A549 (cell line): ENCODE results near the gene CRB1. TPM values are rescaled to one million over a fixed set of nuclear protein-coding genes. Genes with fewer than 3 reads are reported as not detected.

Experiments
- ATAC-seq, 2 experiments: fragments of 200-7000 bp in 1 of 2; fragments of >200 bp in 1 of 2; cut with Nextera tagmentation in 1 of 2; cut with Tn5 transposase in 1 of 2; 3 replicates each; pipeline versions ENCODE4 v1.8.0 to v1.9.1; 2018 to 2020; ENCODE audit warnings: mild to moderate bottlenecking in 1 of 2, moderate library complexity in 1 of 2
- CTCF ChIA-PET: fragments of 300-600 bp; sonication (Branson Sonifier 250); formaldehyde crosslinking; extraction: SDS; loops from one replicate; lab custom pipeline; 2021; ENCODE audit warnings: antibody characterized with exemption, inconsistent platforms; lab: Yijun Ruan, JAX
- POLR2A ChIA-PET: fragments of 350-600 bp; formaldehyde crosslinking; extraction: SDS; loops from one replicate; lab custom pipeline; 2021; ENCODE audit warnings: antibody characterized with exemption, inconsistent platforms; lab: Yijun Ruan, JAX
- DNase-seq, 2 experiments: peaks; one replicate each; pipeline versions ENCODE4 v3.0.0 to v3.0.0-alpha.2; 2011 to 2016; ENCODE audit warnings: low read depth in 1 of 2, low spot score in 1 of 2
- FAIRE-seq: peaks from 2 replicates; lab custom pipeline; 2011; peaks lifted over from hg19 to GRCh38; lab: Jason Lieb, UNC
- H3K27ac ChIP-seq, 2 experiments: fragments of >200 bp; sonication (Bioruptor Twin); formaldehyde crosslinking; 3 replicates each; pipeline ENCODE4 v1.5.1; 2016 to 2017
- H3K4me1 ChIP-seq: fragments of >200 bp; sonication (Bioruptor Twin); formaldehyde crosslinking; 3 replicates; pipeline ENCODE4 v1.6.1; 2016
- H3K4me2 ChIP-seq: fragments of >200 bp; sonication (Bioruptor Twin); formaldehyde crosslinking; 3 replicates; pipeline ENCODE4 v1.6.1; 2016
- H3K4me3 ChIP-seq: fragments of >200 bp; sonication (Bioruptor Twin); formaldehyde crosslinking; 3 replicates; pipeline ENCODE4 v1.5.1; 2016
- H3K9me3 ChIP-seq: fragments of >200 bp; sonication (Bioruptor Twin); formaldehyde crosslinking; 3 replicates; pipeline ENCODE4 v1.6.1; 2016
- CBX2 ChIP-seq: fragments of 200-600 bp; sonication (generic); IDR thresholded peaks from 2 replicates; pipeline ENCODE4 v1.6.1; 2016; ENCODE audit warnings: low read depth, mild to moderate bottlenecking, borderline replicate concordance
- CEBPB ChIP-seq, 2 experiments: fragments of >200 bp in 1 of 2; sonication (Bioruptor Twin) in 1 of 2; formaldehyde crosslinking in 1 of 2; IDR thresholded peaks; 2 replicates each; pipeline ENCODE4 v1.6.1; 2012 to 2016
- CHD2 ChIP-seq: fragments of 150-350 bp; IDR thresholded peaks from 2 replicates; pipeline ENCODE4 v1.6.1; 2014; ENCODE audit warnings: low read length; ENCODE audit not compliant: partially characterized antibody
- EHMT2 ChIP-seq: fragments of 200-600 bp; sonication (generic); IDR thresholded peaks from 2 replicates; pipeline ENCODE4 v1.6.1; 2016; ENCODE audit warnings: antibody characterized with exemption, low read depth, mild to moderate bottlenecking, moderate library complexity
- FOSB ChIP-seq: fragments of 250-450 bp; sonication (Bioruptor Pico); IDR thresholded peaks from 2 replicates; pipeline ENCODE4 v1.5.0; 2020; ENCODE audit warnings: mild to moderate bottlenecking, moderate library complexity
- FOSL2 ChIP-seq, 2 experiments: fragments of 450-650 bp in 1 of 2; fragments of >200 bp in 1 of 2; sonication (Bioruptor Twin) in 1 of 2; formaldehyde crosslinking; IDR thresholded peaks; 2 replicates each; pipeline versions ENCODE4 v1.5.0 to v1.6.1; 2016 to 2020; ENCODE audit warnings: mild to moderate bottlenecking in 1 of 2, moderate library complexity in 1 of 2
- GATA3 ChIP-seq: IDR thresholded peaks from 2 replicates; pipeline ENCODE4 v1.6.1; 2012; ENCODE audit warnings: borderline replicate concordance
- HDAC2 ChIP-seq: fragments of 200-600 bp; sonication (generic); IDR thresholded peaks from 2 replicates; pipeline ENCODE4 v1.6.1; 2016
- HEYL ChIP-seq: fragments of 250-450 bp; sonication (Bioruptor Pico); IDR thresholded peaks from 2 replicates; pipeline ENCODE4 v1.8.0; 2021; ENCODE audit warnings: mild to moderate bottlenecking, moderate library complexity
- HOXA7 ChIP-seq: fragments of 250-450 bp; sonication (Bioruptor Pico); IDR thresholded peaks from 2 replicates; pipeline ENCODE4 v1.5.0; 2020; ENCODE audit warnings: mild to moderate bottlenecking, moderate library complexity
- HOXB5 ChIP-seq: fragments of 250-450 bp; sonication (Bioruptor Pico); IDR thresholded peaks from 2 replicates; pipeline ENCODE4 v1.5.0; 2020; ENCODE audit warnings: mild to moderate bottlenecking, moderate library complexity
- JUNB ChIP-seq: fragments of >200 bp; sonication (Bioruptor Twin); formaldehyde crosslinking; IDR thresholded peaks from 2 replicates; pipeline ENCODE4 v1.6.1; 2016
- KDM5A ChIP-seq: fragments of 200-600 bp; sonication (generic); IDR thresholded peaks from 2 replicates; pipeline ENCODE4 v1.6.1; 2016; ENCODE audit warnings: antibody characterized with exemption, mild to moderate bottlenecking
- MAFK ChIP-seq: fragments of 450-650 bp; IDR thresholded peaks from 2 replicates; pipeline ENCODE4 v1.6.1; 2014; ENCODE audit not compliant: partially characterized antibody
- MAZ ChIP-seq: fragments of 150-350 bp; IDR thresholded peaks from 2 replicates; pipeline ENCODE4 v1.6.1; 2014; ENCODE audit warnings: antibody characterized with exemption, low read depth, low read length, borderline replicate concordance
- NR3C1 ChIP-seq: fragments of >200 bp; sonication (Bioruptor Twin); formaldehyde crosslinking; IDR thresholded peaks from 3 replicates; pipeline ENCODE4 v1.6.1; 2017
- RAD21 ChIP-seq, 2 experiments: fragments of >200 bp in 1 of 2; sonication (Bioruptor Twin) in 1 of 2; formaldehyde crosslinking in 1 of 2; IDR thresholded peaks in 1 of 2; conservative IDR thresholded peaks in 1 of 2; 2 replicates in 1 of 2; 3 replicates in 1 of 2; pipeline ENCODE4 v1.6.1; 2012 to 2018; ENCODE audit warnings: inconsistent platforms in 1 of 2
- RARB ChIP-seq: fragments of 250-450 bp; sonication (Bioruptor Pico); IDR thresholded peaks from 2 replicates; pipeline ENCODE4 v1.8.0; 2021; ENCODE audit warnings: mild to moderate bottlenecking, moderate library complexity
- RCOR1 ChIP-seq: fragments of 150-350 bp; IDR thresholded peaks from 2 replicates; pipeline ENCODE4 v1.6.1; 2014; ENCODE audit warnings: antibody characterized with exemption, low read length, low read depth
- RNF2 ChIP-seq: fragments of 200-600 bp; sonication (generic); IDR thresholded peaks from 2 replicates; pipeline ENCODE4 v1.6.1; 2016; ENCODE audit warnings: low read depth, mild to moderate bottlenecking, antibody characterized with exemption, moderate library complexity, borderline replicate concordance
- ZC3H11A ChIP-seq: fragments of 450-650 bp; IDR thresholded peaks from 2 replicates; pipeline ENCODE4 v1.6.1; 2014; ENCODE audit warnings: antibody characterized with exemption, mild to moderate bottlenecking
- WGBS: methylation state at CpG from one replicate; pipeline ENCODE4 v1.1.6; 2017; ENCODE audit errors: missing lambda C conversion rate; 5-methylcytosine and 5-hydroxymethylcytosine counted together
- polyA plus RNA-seq, 4 experiments: library from polyadenylated mRNA; depleted of rRNA in 3 of 4; stranded (reverse); fragments of >200 nt; fragmentation: RNase III in 1 of 4; extraction: RNeasy Plus Mini Kit Qiagen cat#74134 plus additional on column Dnase treatment in 1 of 4; gene quantifications; 2 replicates in 3 of 4; 3 replicates in 1 of 4; pipeline ENCODE4 v1.2.3, GENCODE V29; 2011 to 2017
- TF ChIP-seq, protein P1 (sequence below): IDR thresholded peaks from 2 replicates; pipeline ENCODE4 v1.6.1; 2012; ENCODE audit warnings: low read depth, borderline replicate concordance
- TF ChIP-seq, protein P2 (sequence below): fragments of 450-650 bp; IDR thresholded peaks from 2 replicates; pipeline ENCODE4 v1.6.1; 2014; ENCODE audit warnings: antibody characterized with exemption
- TF ChIP-seq, protein P3 (sequence below): IDR thresholded peaks from 2 replicates; pipeline ENCODE4 v1.6.1; 2012
- TF ChIP-seq, protein P4 (sequence below): fragments of 250-450 bp; sonication (Bioruptor Pico); IDR thresholded peaks from 2 replicates; pipeline ENCODE4 v1.5.0; 2020; ENCODE audit warnings: low read depth, mild to moderate bottlenecking, moderate library complexity
- TF ChIP-seq, protein P5 (sequence below): fragments of >200 bp; sonication (Bioruptor Twin); formaldehyde crosslinking; IDR thresholded peaks from 2 replicates; pipeline ENCODE4 v1.6.1; 2016
- TF ChIP-seq, protein P6 (sequence below): fragments of 150-350 bp; IDR thresholded peaks from 2 replicates; pipeline ENCODE4 v1.6.1; 2014; ENCODE audit warnings: low read depth, mild to moderate bottlenecking, low read length
- TF ChIP-seq, protein P7 (sequence below): fragments of 250-450 bp; sonication (Bioruptor Pico); IDR thresholded peaks from 2 replicates; pipeline ENCODE4 v1.5.0; 2021; ENCODE audit warnings: mild to moderate bottlenecking, moderate library complexity, borderline replicate concordance

Gene CRB1
- polyA plus RNA-seq, 2 of the 4 experiments (the other 2 are of a cell fraction): not detected

DNA sequence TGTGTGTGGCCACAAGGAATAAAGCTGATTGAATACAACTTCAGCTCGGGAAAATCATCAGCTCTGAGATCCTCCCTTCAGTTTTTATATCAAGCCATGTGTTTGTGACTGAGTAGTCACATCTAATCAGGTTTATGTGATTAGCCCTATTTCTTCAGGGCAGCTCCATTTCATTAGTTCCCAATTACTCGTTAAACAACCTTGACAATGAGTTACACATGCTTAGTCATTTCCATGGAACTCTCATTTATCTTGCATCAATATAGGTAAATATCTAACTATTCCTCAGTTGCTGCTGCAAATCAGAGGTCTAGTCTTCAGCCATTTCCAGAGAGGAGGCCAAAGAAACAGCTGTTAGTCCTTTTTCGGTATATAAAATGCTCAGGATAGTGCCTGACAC, 16.3 kb downstream of the CRB1 start:
- H3K27ac ChIP-seq: no peak overlapping the region
- 53% methylated on average over 3 of the region's 3 CpGs for WGBS

DNA sequence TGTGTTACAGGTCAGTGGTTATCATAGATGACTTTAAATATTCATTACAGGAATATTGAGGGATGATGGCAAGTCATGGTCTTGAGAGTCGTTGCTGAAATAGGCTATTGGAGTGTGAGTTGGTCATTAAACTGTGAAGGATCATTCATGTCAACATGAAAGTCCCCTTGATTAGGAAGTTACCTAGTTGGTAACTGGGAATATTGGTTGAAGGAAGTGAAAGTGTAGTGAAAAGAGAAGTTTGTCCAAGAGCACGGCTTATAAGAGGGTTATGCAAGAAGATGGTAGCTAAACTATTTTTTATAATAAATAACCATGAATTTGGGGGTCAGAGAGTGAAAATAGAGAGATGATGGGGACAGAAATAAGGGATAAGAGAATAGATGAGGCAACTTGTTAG, 16.9 kb downstream of the CRB1 start:
- no peak overlapping the region for H3K4me2 ChIP-seq
- no peak overlapping the region for H3K27ac ChIP-seq
- CTCF ChIA-PET: no interaction called here
- FAIRE-seq (no peak), ATAC-seq (no peak), DNase-seq (no peak)
- no peak for TF ChIP-seq HOXA7 (CRISPR knock-in tag)
- TF ChIP-seq RARB (CRISPR knock-in tag): no peak
- no peak for TF ChIP-seq EHMT2
- TF ChIP-seq MAFK: no peak
- no peak for TF ChIP-seq JUNB
- no peak for TF ChIP-seq FOSL2 (IDR thresholded peaks at IDR 0.05)
- TF ChIP-seq FOSL2 (CRISPR knock-in tag; IDR thresholded peaks at IDR 0.05): no peak
- TF ChIP-seq, protein P1, sequence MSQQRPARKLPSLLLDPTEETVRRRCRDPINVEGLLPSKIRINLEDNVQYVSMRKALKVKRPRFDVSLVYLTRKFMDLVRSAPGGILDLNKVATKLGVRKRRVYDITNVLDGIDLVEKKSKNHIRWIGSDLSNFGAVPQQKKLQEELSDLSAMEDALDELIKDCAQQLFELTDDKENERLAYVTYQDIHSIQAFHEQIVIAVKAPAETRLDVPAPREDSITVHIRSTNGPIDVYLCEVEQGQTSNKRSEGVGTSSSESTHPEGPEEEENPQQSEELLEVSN: no peak
- no peak for TF ChIP-seq ZC3H11A
- no peak for TF ChIP-seq HOXB5 (CRISPR knock-in tag)
- TF ChIP-seq, protein P2, sequence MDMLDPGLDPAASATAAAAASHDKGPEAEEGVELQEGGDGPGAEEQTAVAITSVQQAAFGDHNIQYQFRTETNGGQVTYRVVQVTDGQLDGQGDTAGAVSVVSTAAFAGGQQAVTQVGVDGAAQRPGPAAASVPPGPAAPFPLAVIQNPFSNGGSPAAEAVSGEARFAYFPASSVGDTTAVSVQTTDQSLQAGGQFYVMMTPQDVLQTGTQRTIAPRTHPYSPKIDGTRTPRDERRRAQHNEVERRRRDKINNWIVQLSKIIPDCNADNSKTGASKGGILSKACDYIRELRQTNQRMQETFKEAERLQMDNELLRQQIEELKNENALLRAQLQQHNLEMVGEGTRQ: no peak
- no peak for TF ChIP-seq RAD21 (conservative IDR thresholded peaks at IDR 0.05 in 1 of 2, IDR thresholded peaks at IDR 0.05 in 1 of 2)
- no peaks in the 10 kb centered on the region for H3K9me3 ChIP-seq
- H3K4me3 ChIP-seq: no peak overlapping the region
- no peaks in the 10 kb centered on the region for H3K4me1 ChIP-seq
- POLR2A ChIA-PET: no interaction called here
- 54% methylated on average over 2 of the region's 2 CpGs for WGBS

More for the DNA sequence above, 16.3 kb downstream of the CRB1 start:
- TF ChIP-seq, protein P3, sequence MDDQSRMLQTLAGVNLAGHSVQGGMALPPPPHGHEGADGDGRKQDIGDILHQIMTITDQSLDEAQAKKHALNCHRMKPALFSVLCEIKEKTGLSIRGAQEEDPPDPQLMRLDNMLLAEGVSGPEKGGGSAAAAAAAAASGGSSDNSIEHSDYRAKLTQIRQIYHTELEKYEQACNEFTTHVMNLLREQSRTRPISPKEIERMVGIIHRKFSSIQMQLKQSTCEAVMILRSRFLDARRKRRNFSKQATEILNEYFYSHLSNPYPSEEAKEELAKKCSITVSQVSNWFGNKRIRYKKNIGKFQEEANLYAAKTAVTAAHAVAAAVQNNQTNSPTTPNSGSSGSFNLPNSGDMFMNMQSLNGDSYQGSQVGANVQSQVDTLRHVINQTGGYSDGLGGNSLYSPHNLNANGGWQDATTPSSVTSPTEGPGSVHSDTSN: no peak
- TF ChIP-seq RNF2: no peak
- TF ChIP-seq, protein P4, sequence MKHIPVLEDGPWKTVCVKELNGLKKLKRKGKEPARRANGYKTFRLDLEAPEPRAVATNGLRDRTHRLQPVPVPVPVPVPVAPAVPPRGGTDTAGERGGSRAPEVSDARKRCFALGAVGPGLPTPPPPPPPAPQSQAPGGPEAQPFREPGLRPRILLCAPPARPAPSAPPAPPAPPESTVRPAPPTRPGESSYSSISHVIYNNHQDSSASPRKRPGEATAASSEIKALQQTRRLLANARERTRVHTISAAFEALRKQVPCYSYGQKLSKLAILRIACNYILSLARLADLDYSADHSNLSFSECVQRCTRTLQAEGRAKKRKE: no peak
- TF ChIP-seq, protein P5, sequence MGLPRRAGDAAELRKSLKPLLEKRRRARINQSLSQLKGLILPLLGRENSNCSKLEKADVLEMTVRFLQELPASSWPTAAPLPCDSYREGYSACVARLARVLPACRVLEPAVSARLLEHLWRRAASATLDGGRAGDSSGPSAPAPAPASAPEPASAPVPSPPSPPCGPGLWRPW: no peak
- no peak for TF ChIP-seq GATA3
- TF ChIP-seq KDM5A: no peak
- no peak for TF ChIP-seq MAZ
- TF ChIP-seq CBX2: no peak
- no peak for TF ChIP-seq HEYL
- TF ChIP-seq, protein P6, sequence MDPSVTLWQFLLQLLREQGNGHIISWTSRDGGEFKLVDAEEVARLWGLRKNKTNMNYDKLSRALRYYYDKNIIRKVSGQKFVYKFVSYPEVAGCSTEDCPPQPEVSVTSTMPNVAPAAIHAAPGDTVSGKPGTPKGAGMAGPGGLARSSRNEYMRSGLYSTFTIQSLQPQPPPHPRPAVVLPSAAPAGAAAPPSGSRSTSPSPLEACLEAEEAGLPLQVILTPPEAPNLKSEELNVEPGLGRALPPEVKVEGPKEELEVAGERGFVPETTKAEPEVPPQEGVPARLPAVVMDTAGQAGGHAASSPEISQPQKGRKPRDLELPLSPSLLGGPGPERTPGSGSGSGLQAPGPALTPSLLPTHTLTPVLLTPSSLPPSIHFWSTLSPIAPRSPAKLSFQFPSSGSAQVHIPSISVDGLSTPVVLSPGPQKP: no peak
- TF ChIP-seq NR3C1: no peak
- TF ChIP-seq FOSB (CRISPR knock-in tag): no peak
- no peak for TF ChIP-seq CHD2
- TF ChIP-seq HOXB5 (CRISPR knock-in tag): no peak
- TF ChIP-seq EHMT2: no peak
- no peak for TF ChIP-seq HDAC2
- TF ChIP-seq RCOR1: no peak
- no peak for TF ChIP-seq CEBPB (IDR thresholded peaks at IDR 0.05)
- no peak for TF ChIP-seq FOSL2 (IDR thresholded peaks at IDR 0.05)
- TF ChIP-seq FOSL2 (CRISPR knock-in tag; IDR thresholded peaks at IDR 0.05): no peak
- TF ChIP-seq, protein P7, sequence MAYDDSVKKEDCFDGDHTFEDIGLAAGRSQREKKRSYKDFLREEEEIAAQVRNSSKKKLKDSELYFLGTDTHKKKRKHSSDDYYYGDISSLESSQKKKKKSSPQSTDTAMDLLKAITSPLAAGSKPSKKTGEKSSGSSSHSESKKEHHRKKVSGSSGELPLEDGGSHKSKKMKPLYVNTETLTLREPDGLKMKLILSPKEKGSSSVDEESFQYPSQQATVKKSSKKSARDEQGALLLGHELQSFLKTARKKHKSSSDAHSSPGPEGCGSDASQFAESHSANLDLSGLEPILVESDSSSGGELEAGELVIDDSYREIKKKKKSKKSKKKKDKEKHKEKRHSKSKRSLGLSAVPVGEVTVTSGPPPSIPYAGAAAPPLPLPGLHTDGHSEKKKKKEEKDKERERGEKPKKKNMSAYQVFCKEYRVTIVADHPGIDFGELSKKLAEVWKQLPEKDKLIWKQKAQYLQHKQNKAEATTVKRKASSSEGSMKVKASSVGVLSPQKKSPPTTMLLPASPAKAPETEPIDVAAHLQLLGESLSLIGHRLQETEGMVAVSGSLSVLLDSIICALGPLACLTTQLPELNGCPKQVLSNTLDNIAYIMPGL (CRISPR knock-in tag): no peak
- ChIA-PET POLR2A (no interaction called here), CTCF (no interaction called here)
- H3K4me1 ChIP-seq: no peaks in the 10 kb centered on the region
- DNase-seq: no peak
- H3K9me3 ChIP-seq: no peaks in the 10 kb centered on the region
- no peak for FAIRE-seq
- ATAC-seq: no peak
- H3K4me2 ChIP-seq: no peak overlapping the region
- no peak overlapping the region for H3K4me3 ChIP-seq
